H1 (cell line): ENCODE data around the gene TTLL5.

Experiments
- CTCF ChIP-seq, 3 experiments: IDR thresholded peaks; 1 replicate in 2 of 3; 2 replicates in 1 of 3; pipeline versions ENCODE4 v1.5.1 to v1.6.1; 2011; ENCODE audit warnings: low read length in 3 of 3, mild to moderate bottlenecking in 3 of 3, inconsistent platforms in 2 of 3, low read depth in 1 of 3, moderate library complexity in 1 of 3; ENCODE audit not compliant: insufficient read depth in 1 of 3; ENCODE audit errors: control extremely low read depth in 1 of 3
- KDM4A ChIP-seq: IDR thresholded peaks from one replicate; pipeline ENCODE4 v1.7.1; 2012; ENCODE audit warnings: low read depth, mild to moderate bottlenecking, moderate library complexity, low read length, inconsistent platforms; ENCODE audit not compliant: severe bottlenecking
- POLR2A ChIP-seq, 2 experiments: IDR thresholded peaks; 1 replicate in 1 of 2; 2 replicates in 1 of 2; pipeline ENCODE4 v1.6.1; 2011; ENCODE audit warnings: low read depth in 2 of 2, low read length in 2 of 2, mild to moderate bottlenecking in 2 of 2; ENCODE audit errors: control extremely low read depth in 1 of 2
- POLR2AphosphoS5 ChIP-seq: IDR thresholded peaks from 2 replicates; pipeline ENCODE4 v1.6.1; 2011; ENCODE audit warnings: low read depth, low read length
- TEAD4 ChIP-seq: IDR thresholded peaks from 2 replicates; pipeline ENCODE4 v1.6.1; 2012; ENCODE audit warnings: low read depth, low read length, inconsistent platforms, mixed read lengths

GRCh38 chr14:75636100-75636692, 24.9 kb upstream of the TTLL5 start:
- TF ChIP-seq POLR2A (IDR thresholded peaks at IDR 0.05; ENCODE audit: control extremely low read depth in 1 of 2, low read depth in 2 of 2, low read length in 2 of 2) = no peak
- no peak for TF ChIP-seq POLR2AphosphoS5
- no peak for TF ChIP-seq TEAD4
- TF ChIP-seq KDM4A = no peak
- no peak for TF ChIP-seq CTCF (IDR thresholded peaks at IDR 0.05; ENCODE audit: control extremely low read depth in 1 of 3, insufficient read depth in 1 of 3, low read depth in 1 of 3, low read length in 3 of 3)
